HG03460 (cell line): ENCODE data around the gene PSMD1.
"Not testable (repeated sequence)": the region's sequence is repeated elsewhere in the genome, so short reads cannot be mapped to it uniquely, and the experiment has no call there.

Experiments used
- ATAC-seq: cut with Tn5 transposase; IDR thresholded peaks from one replicate; pipeline ENCODE4 v1.9.1; 2021; ENCODE audit not compliant: unreplicated experiment

Gene PSMD1

GRCh38 chr2:231140808-231141207 is 84.1 kb downstream of the PSMD1 start:
- ATAC-seq, result not testable (repeated sequence)

- ATAC-seq, result no peak
These were observed 88.2 kb downstream of the PSMD1 start for GRCh38 chr2:231144896-231145295.

- no peak for ATAC-seq
These were observed 90.0 kb downstream of the PSMD1 start for GRCh38 chr2:231146665-231147064.

- ATAC-seq, result no peak
These were observed 96.3 kb downstream of the PSMD1 start for GRCh38 chr2:231152800-231153557.

- no peak for ATAC-seq
These were observed 102.6 kb downstream of the PSMD1 start for GRCh38 chr2:231159306-231159705.

- no peak for ATAC-seq
These were observed 104.0 kb downstream of the PSMD1 start for GRCh38 chr2:231160701-231161100.

GRCh38 chr2:231161252-231161839 is 104.7 kb downstream of the PSMD1 start:
- ATAC-seq, result no peak

GRCh38 chr2:231161877-231162329 is 105.2 kb downstream of the PSMD1 start:
- ATAC-seq, result no peak

GRCh38 chr2:231163011-231163410 is 106.3 kb downstream of the PSMD1 start:
- no peak for ATAC-seq

- no peak for ATAC-seq
These were observed 106.9 kb downstream of the PSMD1 start for GRCh38 chr2:231163414-231164095.

GRCh38 chr2:231167745-231168459 is 111.2 kb downstream of the PSMD1 start:
- no peak for ATAC-seq

- no peak for ATAC-seq
These were observed 111.9 kb downstream of the PSMD1 start for GRCh38 chr2:231168460-231169139.

- no peak for ATAC-seq
These were observed 112.8 kb downstream of the PSMD1 start for GRCh38 chr2:231169488-231169887.

- ATAC-seq, result no peak
These were observed 113.4 kb downstream of the PSMD1 start for GRCh38 chr2:231170055-231170454.

- no peak for ATAC-seq
These were observed 115.4 kb downstream of the PSMD1 start for GRCh38 chr2:231172025-231172424.

- ATAC-seq, result no peak
These were observed 117.6 kb downstream of the PSMD1 start for GRCh38 chr2:231174211-231174651.

GRCh38 chr2:231176066-231176465 is 119.4 kb downstream of the PSMD1 start:
- no peak for ATAC-seq

- ATAC-seq, result no peak
These were observed 120.7 kb downstream of the PSMD1 start for GRCh38 chr2:231177156-231178025.

GRCh38 chr2:231178805-231179204 is 122.1 kb downstream of the PSMD1 start:
- not testable (repeated sequence) for ATAC-seq
